SK-N-SH (cell line): ENCODE data around the gene DCTN3.

Source experiments
- EZH2phosphoT487 ChIP-seq: fragments of 200-600 bp; sonication (generic); IDR thresholded peaks from 2 replicates; pipeline ENCODE4 v1.6.1; 2017; ENCODE audit warnings: low read depth, mixed run types, mild to moderate bottlenecking, antibody characterized with exemption, moderate library complexity, borderline replicate concordance
- POLR2AphosphoS5 ChIP-seq: IDR thresholded peaks from 2 replicates; pipeline ENCODE4 v1.6.1; 2012; ENCODE audit warnings: low read depth, low read length
- TF ChIP-seq, protein P1 (sequence below): fragments of 200-600 bp; sonication (generic); IDR thresholded peaks from 2 replicates; pipeline ENCODE4 v1.6.1; 2017; ENCODE audit warnings: antibody characterized with exemption, mild to moderate bottlenecking, moderate library complexity

DNA sequence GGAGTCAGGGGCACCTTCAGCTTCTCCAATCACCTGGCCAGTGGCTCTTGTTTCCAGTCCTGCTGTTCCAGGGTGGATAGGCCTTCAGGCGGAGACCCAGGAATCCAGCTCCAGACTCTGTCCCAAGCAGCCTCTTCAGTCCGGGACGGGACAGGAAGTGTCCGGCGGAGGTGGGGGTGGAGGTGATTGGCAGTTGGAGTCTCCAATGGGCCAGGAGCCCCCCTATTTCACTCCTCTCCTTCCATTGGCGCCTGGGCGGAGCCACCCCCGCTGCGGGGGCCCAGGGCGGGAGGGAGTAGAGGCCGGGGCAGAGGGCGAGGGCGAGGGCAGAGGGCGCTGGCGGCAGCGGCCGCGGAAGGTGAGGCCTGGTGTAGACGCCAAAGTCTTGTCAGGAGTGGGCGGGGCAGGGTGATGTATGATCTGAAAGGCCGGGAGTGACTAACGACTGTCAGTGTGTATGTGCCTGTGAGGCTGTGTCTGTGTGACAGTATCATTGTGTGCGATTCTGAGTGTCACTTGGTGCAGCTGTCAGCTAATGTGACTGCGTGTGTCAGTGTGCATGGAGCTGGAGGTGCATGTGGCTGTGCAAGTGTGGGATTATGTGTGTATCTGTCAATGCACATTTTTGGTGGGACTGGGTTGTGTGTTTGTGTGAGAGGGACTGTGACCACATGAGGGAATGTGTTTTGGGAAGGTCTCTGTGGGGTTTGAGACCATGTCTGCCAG is 31.7 kb upstream of the DCTN3 start, which contains the start of gene IL11RA:
- TF ChIP-seq, protein P1, sequence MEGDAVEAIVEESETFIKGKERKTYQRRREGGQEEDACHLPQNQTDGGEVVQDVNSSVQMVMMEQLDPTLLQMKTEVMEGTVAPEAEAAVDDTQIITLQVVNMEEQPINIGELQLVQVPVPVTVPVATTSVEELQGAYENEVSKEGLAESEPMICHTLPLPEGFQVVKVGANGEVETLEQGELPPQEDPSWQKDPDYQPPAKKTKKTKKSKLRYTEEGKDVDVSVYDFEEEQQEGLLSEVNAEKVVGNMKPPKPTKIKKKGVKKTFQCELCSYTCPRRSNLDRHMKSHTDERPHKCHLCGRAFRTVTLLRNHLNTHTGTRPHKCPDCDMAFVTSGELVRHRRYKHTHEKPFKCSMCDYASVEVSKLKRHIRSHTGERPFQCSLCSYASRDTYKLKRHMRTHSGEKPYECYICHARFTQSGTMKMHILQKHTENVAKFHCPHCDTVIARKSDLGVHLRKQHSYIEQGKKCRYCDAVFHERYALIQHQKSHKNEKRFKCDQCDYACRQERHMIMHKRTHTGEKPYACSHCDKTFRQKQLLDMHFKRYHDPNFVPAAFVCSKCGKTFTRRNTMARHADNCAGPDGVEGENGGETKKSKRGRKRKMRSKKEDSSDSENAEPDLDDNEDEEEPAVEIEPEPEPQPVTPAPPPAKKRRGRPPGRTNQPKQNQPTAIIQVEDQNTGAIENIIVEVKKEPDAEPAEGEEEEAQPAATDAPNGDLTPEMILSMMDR, result no peak
- TF ChIP-seq EZH2phosphoT487 (no peak), POLR2AphosphoS5 (no peak)
